ENCODE measurements around the gene CKAP5. TPM values are rescaled to one million over a fixed set of nuclear protein-coding genes. Genes with fewer than 3 reads are reported as not detected.

Gene CKAP5
- total and polyA plus RNA-seq, 2 donors: 11.2 to 46.9 TPM

- Histone ChIP-seq H3K27ac (ENCODE audit: low read depth in 1 of 2, low read length in 1 of 2) (no peak overlapping the region), H3K36me3 (ENCODE audit: control insufficient read depth in 2 of 2, insufficient read depth in 2 of 2, low read length in 1 of 2) (peaks cover 49 to 52% of the 10 kb centered on the region in 2 donors), H3K9me3 (ENCODE audit: control insufficient read depth in 2 of 2, insufficient read depth in 1 of 2, low read length in 1 of 2) (no peaks in the 10 kb centered on the region), H3K4me1 (ENCODE audit: control insufficient read depth in 2 of 2, insufficient read depth in 2 of 2, low read length in 2 of 2) (peaks cover 2 to 9% of the 10 kb centered on the region in 2 donors), H3K27me3 (ENCODE audit: control insufficient read depth in 2 of 2, insufficient read depth in 1 of 2, low read length in 1 of 2) (no peaks in the 10 kb centered on the region), H3K4me3 (ENCODE audit: low read length in 2 of 2) (no peak overlapping the region)
- DNase-seq (ENCODE audit: low read depth in 6 of 9, low spot score in 9 of 9): no peak
- 97% methylated on average over 7 of the region's 7 CpGs for WGBS
Measured at GRCh38 chr11:46706886-46707285, 139.2 kb downstream of the CKAP5 start.

GRCh38 chr11:46705070-46705688 lies 140.9 kb downstream of the CKAP5 start:
- H3K27ac ChIP-seq (ENCODE audit: low read depth in 1 of 2, low read length in 1 of 2): no peak overlapping the region
- no peaks in the 10 kb centered on the region for H3K27me3 ChIP-seq (ENCODE audit: control insufficient read depth in 2 of 2, insufficient read depth in 1 of 2, low read length in 1 of 2)
- peaks cover 8 to 15% of the 10 kb centered on the region in 2 donors for H3K4me1 ChIP-seq (ENCODE audit: control insufficient read depth in 2 of 2, insufficient read depth in 2 of 2, low read length in 2 of 2)
- no peak overlapping the region for H3K4me3 ChIP-seq (ENCODE audit: low read length in 2 of 2)
- peaks cover 49 to 52% of the 10 kb centered on the region in 2 donors for H3K36me3 ChIP-seq (ENCODE audit: control insufficient read depth in 2 of 2, insufficient read depth in 2 of 2, low read length in 1 of 2)
- no peaks in the 10 kb centered on the region for H3K9me3 ChIP-seq (ENCODE audit: control insufficient read depth in 2 of 2, insufficient read depth in 1 of 2, low read length in 1 of 2)
- WGBS: 98% methylated on average over 31 of the region's 31 CpGs
- DNase-seq (ENCODE audit: low read depth in 6 of 9, low spot score in 9 of 9): no peak

GRCh38 chr11:46701078-46701654 lies 144.9 kb downstream of the CKAP5 start:
- Histone ChIP-seq H3K36me3 (ENCODE audit: control insufficient read depth in 2 of 2, insufficient read depth in 2 of 2, low read length in 1 of 2) (peaks cover 37 to 40% of the 10 kb centered on the region in 2 donors), H3K4me1 (ENCODE audit: control insufficient read depth in 2 of 2, insufficient read depth in 2 of 2, low read length in 2 of 2) (peaks cover 8 to 32% of the 10 kb centered on the region in 2 donors), H3K27ac (ENCODE audit: low read depth in 1 of 2, low read length in 1 of 2) (peak overlapping the region; percentile 53 to 70), H3K4me3 (ENCODE audit: low read length in 2 of 2) (peak overlapping the region; percentile 76 to 99), H3K9me3 (ENCODE audit: control insufficient read depth in 2 of 2, insufficient read depth in 1 of 2, low read length in 1 of 2) (no peaks in the 10 kb centered on the region), H3K27me3 (ENCODE audit: control insufficient read depth in 2 of 2, insufficient read depth in 1 of 2, low read length in 1 of 2) (no peaks in the 10 kb centered on the region)
- WGBS: 3% methylated on average over 29 of the region's 29 CpGs
- DNase-seq (ENCODE audit: low read depth in 6 of 9, low spot score in 9 of 9): peak in 1 of 9 donors; percentile 17

GRCh38 chr11:46700241-46701077 lies 145.6 kb downstream of the CKAP5 start, which contains the start of the genes ARHGAP1 and ZNF408:
ARHGAP1 (minus strand) TSS chr11:46700619; CDS start chr11:46696107, 4,512 bp downstream.
ZNF408 (plus strand) TSS chr11:46701031; CDS start chr11:46701048, 17 bp downstream.
- H3K27me3 ChIP-seq (ENCODE audit: control insufficient read depth in 2 of 2, insufficient read depth in 1 of 2, low read length in 1 of 2): no peaks in the 10 kb centered on the region
- H3K4me1 ChIP-seq (ENCODE audit: control insufficient read depth in 2 of 2, insufficient read depth in 2 of 2, low read length in 2 of 2): peaks cover 8 to 32% of the 10 kb centered on the region in 2 donors
- peak within 1 kb of the TSS; percentile 76 to 99 for H3K4me3 ChIP-seq (ENCODE audit: low read length in 2 of 2)
- no peaks in the 10 kb centered on the region for H3K9me3 ChIP-seq (ENCODE audit: control insufficient read depth in 2 of 2, insufficient read depth in 1 of 2, low read length in 1 of 2)
- WGBS: under 1% methylated on average over 44 of the region's 44 CpGs
- H3K36me3 ChIP-seq (ENCODE audit: control insufficient read depth in 2 of 2, insufficient read depth in 2 of 2, low read length in 1 of 2): peaks cover 37 to 39% of the 10 kb centered on the region in 2 donors
- DNase-seq (ENCODE audit: low read depth in 6 of 9, low spot score in 9 of 9): peak; percentile 95 to 99 (median 98)
- H3K27ac ChIP-seq (ENCODE audit: low read depth in 1 of 2, low read length in 1 of 2): peak within 1 kb of the TSS; percentile 70 to 82

GRCh38 chr11:46698597-46698996 lies 147.5 kb downstream of the CKAP5 start:
- H3K4me1 ChIP-seq (ENCODE audit: control insufficient read depth in 2 of 2, insufficient read depth in 2 of 2, low read length in 2 of 2): peaks cover 8 to 32% of the 10 kb centered on the region in 2 donors
- no peak overlapping the region for H3K4me3 ChIP-seq (ENCODE audit: low read length in 2 of 2)
- peaks cover 37 to 40% of the 10 kb centered on the region in 2 donors for H3K36me3 ChIP-seq (ENCODE audit: control insufficient read depth in 2 of 2, insufficient read depth in 2 of 2, low read length in 1 of 2)
- H3K27ac ChIP-seq (ENCODE audit: low read depth in 1 of 2, low read length in 1 of 2): no peak overlapping the region
- 98% methylated on average over 1 of the region's 1 CpG for WGBS
- no peak for DNase-seq (ENCODE audit: low read depth in 6 of 9, low spot score in 9 of 9)
- no peaks in the 10 kb centered on the region for H3K27me3 ChIP-seq (ENCODE audit: control insufficient read depth in 2 of 2, insufficient read depth in 1 of 2, low read length in 1 of 2)
- H3K9me3 ChIP-seq (ENCODE audit: control insufficient read depth in 2 of 2, insufficient read depth in 1 of 2, low read length in 1 of 2): no peaks in the 10 kb centered on the region

GRCh38 chr11:46697723-46698122 lies 148.4 kb downstream of the CKAP5 start:
- H3K27ac ChIP-seq (ENCODE audit: low read depth in 1 of 2, low read length in 1 of 2): no peak overlapping the region
- 89% methylated on average over 2 of the region's 2 CpGs for WGBS
- H3K9me3 ChIP-seq (ENCODE audit: control insufficient read depth in 2 of 2, insufficient read depth in 1 of 2, low read length in 1 of 2): no peaks in the 10 kb centered on the region
- no peak for DNase-seq (ENCODE audit: low read depth in 6 of 9, low spot score in 9 of 9)
- no peaks in the 10 kb centered on the region for H3K27me3 ChIP-seq (ENCODE audit: control insufficient read depth in 2 of 2, insufficient read depth in 1 of 2, low read length in 1 of 2)
- peaks cover 35 to 36% of the 10 kb centered on the region in 2 donors for H3K36me3 ChIP-seq (ENCODE audit: control insufficient read depth in 2 of 2, insufficient read depth in 2 of 2, low read length in 1 of 2)
- no peak overlapping the region for H3K4me3 ChIP-seq (ENCODE audit: low read length in 2 of 2)
- H3K4me1 ChIP-seq (ENCODE audit: control insufficient read depth in 2 of 2, insufficient read depth in 2 of 2, low read length in 2 of 2): peaks cover 8 to 29% of the 10 kb centered on the region in 2 donors

- Histone ChIP-seq H3K4me1 (ENCODE audit: control insufficient read depth in 2 of 2, insufficient read depth in 2 of 2, low read length in 2 of 2) (peaks cover 8 to 27% of the 10 kb centered on the region in 2 donors), H3K36me3 (ENCODE audit: control insufficient read depth in 2 of 2, insufficient read depth in 2 of 2, low read length in 1 of 2) (peaks cover 31 to 35% of the 10 kb centered on the region in 2 donors), H3K4me3 (ENCODE audit: low read length in 2 of 2) (no peak overlapping the region), H3K27me3 (ENCODE audit: control insufficient read depth in 2 of 2, insufficient read depth in 1 of 2, low read length in 1 of 2) (no peaks in the 10 kb centered on the region), H3K27ac (ENCODE audit: low read depth in 1 of 2, low read length in 1 of 2) (no peak overlapping the region), H3K9me3 (ENCODE audit: control insufficient read depth in 2 of 2, insufficient read depth in 1 of 2, low read length in 1 of 2) (no peaks in the 10 kb centered on the region)
- DNase-seq (ENCODE audit: low read depth in 6 of 9, low spot score in 9 of 9): no peak
- WGBS: 91% methylated on average over 3 of the region's 3 CpGs
Measured at GRCh38 chr11:46697303-46697702, 148.8 kb downstream of the CKAP5 start.

- no peak for DNase-seq (ENCODE audit: low read depth in 6 of 9, low spot score in 9 of 9)
- no peak overlapping the region for H3K4me3 ChIP-seq (ENCODE audit: low read length in 2 of 2)
- 98% methylated on average over 11 of the region's 11 CpGs for WGBS
- H3K9me3 ChIP-seq (ENCODE audit: control insufficient read depth in 2 of 2, insufficient read depth in 1 of 2, low read length in 1 of 2): no peaks in the 10 kb centered on the region
- H3K27me3 ChIP-seq (ENCODE audit: control insufficient read depth in 2 of 2, insufficient read depth in 1 of 2, low read length in 1 of 2): no peaks in the 10 kb centered on the region
- no peak overlapping the region for H3K27ac ChIP-seq (ENCODE audit: low read depth in 1 of 2, low read length in 1 of 2)
- peaks cover 0 to 17% of the 10 kb centered on the region in 2 donors for H3K4me1 ChIP-seq (ENCODE audit: control insufficient read depth in 2 of 2, insufficient read depth in 2 of 2, low read length in 2 of 2)
- H3K36me3 ChIP-seq (ENCODE audit: control insufficient read depth in 2 of 2, insufficient read depth in 2 of 2, low read length in 1 of 2): peaks cover 35 to 42% of the 10 kb centered on the region in 2 donors
Measured at GRCh38 chr11:46696212-46696558, 149.9 kb downstream of the CKAP5 start.
